Fibroblast of mammary gland (primary cell): ENCODE results near the gene RYR1.

Experiments
- DNase-seq: peaks from one replicate; pipeline ENCODE4 v3.0.0-alpha.2; 2010; ENCODE audit warnings: low read depth
- H3K4me3 ChIP-seq: 2 replicates; pipeline ENCODE4 v1.5.1; 2011; ENCODE audit warnings: low read depth, mild to moderate bottlenecking, low read length, moderate library complexity; ENCODE audit not compliant: control insufficient read depth
- TF ChIP-seq, protein P1 (sequence below): conservative IDR thresholded peaks from 2 replicates; pipeline ENCODE4 v1.5.1; 2011; ENCODE audit warnings: low read depth, low read length, inconsistent platforms; ENCODE audit not compliant: control insufficient read depth, insufficient read depth

The RYR1 gene

DNA sequence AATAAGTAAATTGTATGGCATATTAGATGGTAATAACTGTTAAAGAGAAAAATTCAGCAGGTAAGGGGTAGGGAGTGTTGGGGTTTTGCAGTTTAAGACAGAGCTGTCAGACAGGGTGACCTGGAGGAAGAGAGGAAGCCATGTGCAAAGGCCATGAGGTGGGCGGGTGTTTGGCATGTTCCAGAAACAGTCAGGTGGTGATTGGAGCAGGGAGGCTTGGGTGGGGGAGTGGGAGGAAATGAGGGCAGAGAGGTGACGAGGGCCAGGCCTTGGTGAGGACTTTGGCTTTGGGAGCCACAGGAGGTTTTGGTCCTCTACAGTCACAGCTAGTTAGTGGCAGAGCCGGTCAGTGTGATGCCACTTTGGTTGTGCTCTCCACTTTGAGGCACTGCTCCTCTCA lies 20.1 kb downstream of the RYR1 start:
- DNase-seq, result no peak

DNA sequence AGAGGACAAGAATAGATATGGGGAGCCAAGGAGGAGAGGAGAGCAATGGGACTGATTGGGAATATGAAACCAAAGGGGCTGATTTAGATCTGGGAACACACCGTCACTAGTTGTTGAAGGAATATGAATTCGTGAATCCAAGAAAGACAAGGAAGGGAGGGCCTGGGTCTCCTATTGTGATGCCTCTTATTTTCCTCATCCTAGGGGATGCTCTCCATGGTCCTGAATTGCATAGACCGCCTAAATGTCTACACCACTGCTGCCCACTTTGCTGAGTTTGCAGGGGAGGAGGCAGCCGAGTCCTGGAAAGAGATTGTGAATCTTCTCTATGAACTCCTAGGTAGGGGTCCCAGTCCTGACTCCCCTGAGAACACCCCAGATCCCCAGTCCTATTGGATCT lies 21.5 kb downstream of the RYR1 start:
- H3K4me3 ChIP-seq, result no peak overlapping the region
- TF ChIP-seq, protein P1, sequence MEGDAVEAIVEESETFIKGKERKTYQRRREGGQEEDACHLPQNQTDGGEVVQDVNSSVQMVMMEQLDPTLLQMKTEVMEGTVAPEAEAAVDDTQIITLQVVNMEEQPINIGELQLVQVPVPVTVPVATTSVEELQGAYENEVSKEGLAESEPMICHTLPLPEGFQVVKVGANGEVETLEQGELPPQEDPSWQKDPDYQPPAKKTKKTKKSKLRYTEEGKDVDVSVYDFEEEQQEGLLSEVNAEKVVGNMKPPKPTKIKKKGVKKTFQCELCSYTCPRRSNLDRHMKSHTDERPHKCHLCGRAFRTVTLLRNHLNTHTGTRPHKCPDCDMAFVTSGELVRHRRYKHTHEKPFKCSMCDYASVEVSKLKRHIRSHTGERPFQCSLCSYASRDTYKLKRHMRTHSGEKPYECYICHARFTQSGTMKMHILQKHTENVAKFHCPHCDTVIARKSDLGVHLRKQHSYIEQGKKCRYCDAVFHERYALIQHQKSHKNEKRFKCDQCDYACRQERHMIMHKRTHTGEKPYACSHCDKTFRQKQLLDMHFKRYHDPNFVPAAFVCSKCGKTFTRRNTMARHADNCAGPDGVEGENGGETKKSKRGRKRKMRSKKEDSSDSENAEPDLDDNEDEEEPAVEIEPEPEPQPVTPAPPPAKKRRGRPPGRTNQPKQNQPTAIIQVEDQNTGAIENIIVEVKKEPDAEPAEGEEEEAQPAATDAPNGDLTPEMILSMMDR, result no peak
- DNase-seq, result peak; percentile 16

More for the DNA sequence above, 20.1 kb downstream of the RYR1 start:
- no peak overlapping the region for H3K4me3 ChIP-seq
- TF ChIP-seq, protein P1, result no peak

DNA sequence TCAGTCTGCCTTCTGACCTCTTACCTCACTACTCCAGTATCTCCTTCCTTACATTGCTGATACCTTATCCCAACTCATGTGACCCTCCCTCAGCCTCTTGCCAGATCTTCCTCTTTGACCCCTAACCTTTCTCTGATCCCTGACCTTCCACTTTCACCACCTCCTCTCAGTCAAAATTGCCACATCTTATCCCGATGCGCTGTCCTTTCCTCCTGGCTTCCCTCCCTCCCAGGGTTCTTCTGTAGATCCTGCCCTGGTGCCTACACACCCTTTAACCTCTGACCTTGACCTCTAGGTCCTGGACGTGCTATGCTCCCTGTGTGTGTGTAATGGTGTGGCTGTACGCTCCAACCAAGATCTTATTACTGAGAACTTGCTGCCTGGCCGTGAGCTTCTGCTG lies 23.7 kb downstream of the RYR1 start:
- DNase-seq, result no peak
- TF ChIP-seq, protein P1, result no peak
- no peak overlapping the region for H3K4me3 ChIP-seq

DNA sequence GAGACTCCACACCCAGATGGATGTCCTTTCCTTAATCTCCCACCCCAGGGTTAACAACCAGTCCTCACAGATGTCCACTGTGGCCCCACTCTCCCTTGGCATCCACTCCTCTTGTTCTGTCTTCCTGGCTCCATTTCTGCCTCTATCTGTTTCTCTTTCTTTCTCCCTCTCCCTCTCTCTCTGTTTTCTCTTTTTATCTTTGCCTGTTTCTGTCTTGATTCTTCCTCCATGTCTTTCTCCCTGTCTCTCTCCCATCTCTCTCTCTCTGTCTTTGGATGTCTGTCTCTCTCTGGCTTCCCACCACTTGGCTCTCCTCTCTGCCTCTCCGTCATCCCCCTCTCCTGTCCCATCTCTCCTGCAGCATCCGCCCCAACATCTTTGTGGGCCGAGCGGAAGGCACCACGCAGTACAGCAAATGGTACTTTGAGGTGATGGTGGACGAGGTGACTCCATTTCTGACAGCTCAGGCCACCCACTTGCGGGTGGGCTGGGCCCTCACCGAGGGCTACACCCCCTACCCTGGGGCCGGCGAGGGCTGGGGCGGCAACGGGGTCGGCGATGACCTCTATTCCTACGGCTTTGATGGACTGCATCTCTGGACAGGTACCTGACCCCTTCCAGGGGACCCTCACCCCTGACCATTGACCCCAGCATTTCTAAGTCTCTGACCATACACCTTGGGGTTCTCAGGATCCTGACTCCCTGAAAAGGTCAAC lies 24.4 kb downstream of the RYR1 start:
- TF ChIP-seq, protein P1, result no peak
- H3K4me3 ChIP-seq, result no peak overlapping the region
- no peak for DNase-seq

DNA sequence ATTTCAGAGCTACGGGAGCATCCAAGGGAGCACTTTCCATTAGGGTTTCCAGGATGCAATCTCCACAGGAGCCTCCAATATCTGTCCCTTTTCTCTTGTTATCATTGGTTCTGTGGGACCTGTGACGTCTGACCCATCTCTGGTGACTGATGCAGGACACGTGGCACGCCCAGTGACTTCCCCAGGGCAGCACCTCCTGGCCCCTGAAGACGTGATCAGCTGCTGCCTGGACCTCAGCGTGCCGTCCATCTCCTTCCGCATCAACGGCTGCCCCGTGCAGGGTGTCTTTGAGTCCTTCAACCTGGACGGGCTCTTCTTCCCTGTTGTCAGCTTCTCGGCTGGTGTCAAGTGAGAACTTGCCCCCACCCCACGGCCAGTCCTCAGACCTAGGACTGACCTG lies 25.5 kb downstream of the RYR1 start:
- no peak overlapping the region for H3K4me3 ChIP-seq
- TF ChIP-seq, protein P1, result no peak
- DNase-seq, result no peak

DNA sequence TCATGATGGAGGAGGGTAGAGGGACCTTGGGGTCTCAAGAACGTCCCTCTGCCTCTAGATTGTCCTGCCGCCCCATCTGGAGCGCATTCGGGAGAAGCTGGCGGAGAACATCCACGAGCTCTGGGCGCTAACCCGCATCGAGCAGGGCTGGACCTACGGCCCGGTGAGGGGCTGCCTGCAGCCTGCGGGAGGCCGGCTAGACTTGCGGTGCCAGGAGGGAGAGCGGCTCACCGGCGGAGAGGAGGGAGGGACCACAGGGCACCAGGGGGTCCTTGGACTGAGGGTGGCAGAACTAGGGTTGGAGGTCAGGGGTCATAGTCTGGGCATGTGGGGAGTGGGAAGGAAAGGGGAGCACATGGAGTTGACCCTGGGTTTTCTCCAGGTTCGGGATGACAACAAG lies 29.9 kb downstream of the RYR1 start:
- H3K4me3 ChIP-seq, result no peak overlapping the region
- TF ChIP-seq, protein P1, result no peak
- DNase-seq, result no peak
